Epithelial cell of prostate (primary cell): Measurements from ENCODE around the gene CCDC188.

Experiments used
- DNase-seq: peaks from one replicate; pipeline ENCODE4 v3.0.0-alpha.2; 2011; ENCODE audit warnings: low read depth, low spot score
- H3K27ac ChIP-seq: fragments of 450-650 bp; 2 replicates; pipeline ENCODE4 v1.5.1; 2017; ENCODE audit warnings: mild to moderate bottlenecking

The CCDC188 gene

DNA sequence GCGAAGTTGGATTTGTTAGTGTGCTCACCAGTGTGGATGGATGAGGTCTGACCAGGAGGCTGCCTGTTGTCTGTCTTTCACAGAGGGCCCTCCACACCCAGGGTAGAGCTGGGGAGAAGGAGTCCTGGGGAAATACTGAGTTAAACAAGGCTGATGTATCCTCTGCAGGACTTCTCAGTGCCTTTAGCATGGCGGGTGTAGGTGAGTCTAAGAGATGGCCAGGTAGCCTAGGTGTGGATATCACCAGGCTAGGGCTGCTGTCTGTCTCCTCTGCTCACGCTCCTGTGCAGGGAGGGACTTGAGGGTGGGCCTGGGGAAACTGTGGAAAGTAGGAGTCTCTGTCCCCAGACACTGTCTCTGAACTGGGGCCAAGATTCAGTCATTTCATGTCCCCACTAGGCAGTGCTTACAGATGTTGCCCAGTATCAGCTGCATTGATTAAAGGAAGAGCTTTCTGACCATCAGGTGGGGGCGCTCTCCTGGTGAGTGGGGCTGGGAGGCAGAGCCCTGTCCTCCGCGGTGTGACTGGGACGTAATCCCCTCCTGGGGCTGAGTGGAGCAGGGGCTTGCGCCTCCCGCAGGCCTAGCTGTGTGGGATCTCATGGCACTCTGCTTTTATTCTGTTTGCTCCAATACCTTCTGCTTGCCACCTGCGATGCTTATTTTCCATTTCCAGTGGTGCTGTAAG is 35.5 kb upstream of the CCDC188 start:
- H3K27ac ChIP-seq = no peak overlapping the region
- no peak for DNase-seq

DNA sequence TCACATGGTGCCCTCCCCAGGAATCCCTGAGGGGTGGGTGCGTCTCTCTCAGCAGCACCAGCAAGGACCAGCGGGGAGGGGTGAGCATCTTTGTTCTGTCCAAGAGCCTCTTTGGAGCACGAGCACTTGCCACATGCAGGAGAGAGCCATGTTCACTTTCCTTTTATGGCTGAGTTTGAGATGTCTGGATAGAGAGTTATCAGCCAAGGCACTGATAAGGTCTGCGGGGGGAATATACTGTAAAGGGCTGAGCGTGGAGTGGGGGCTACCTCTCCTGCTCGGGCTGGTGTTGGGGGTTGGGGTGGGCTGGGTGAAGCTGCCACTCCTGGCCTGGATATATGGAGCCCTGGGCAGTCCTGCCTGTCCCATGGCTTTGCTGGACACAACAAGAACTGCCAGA is 34.9 kb upstream of the CCDC188 start:
- H3K27ac ChIP-seq = no peak overlapping the region
- no peak for DNase-seq

DNA sequence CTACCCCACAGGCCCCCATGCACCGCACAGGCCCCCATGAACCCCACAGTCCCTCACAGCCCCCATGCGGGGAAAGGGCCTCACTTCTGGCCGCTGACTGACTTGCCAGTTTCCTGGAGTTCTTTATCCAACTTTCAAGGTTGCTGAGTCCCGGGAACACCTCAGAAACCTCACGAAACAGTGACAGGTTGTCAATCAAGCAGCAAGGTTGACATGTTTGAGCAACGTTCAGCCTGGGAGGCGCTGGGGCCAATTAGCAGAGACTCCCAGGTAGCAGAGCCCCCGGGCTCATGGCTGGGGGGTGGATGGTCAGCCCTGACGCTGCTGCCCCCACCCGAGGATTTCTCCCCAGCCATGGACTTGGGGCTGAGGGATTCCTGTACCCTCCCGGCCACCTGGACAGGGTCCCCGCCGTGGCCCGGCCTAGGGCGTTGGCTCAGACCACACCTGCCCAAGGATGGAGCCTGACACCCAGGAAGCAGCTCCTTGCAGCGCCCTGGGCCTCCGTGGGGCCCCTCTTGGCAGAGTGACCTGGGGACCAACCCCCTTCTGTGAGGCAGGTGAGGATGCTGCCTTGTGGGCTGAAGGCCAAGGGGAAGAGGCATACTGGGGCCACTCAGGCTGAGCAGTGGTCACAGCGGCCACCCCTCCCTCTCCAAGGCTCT is 33.8 kb upstream of the CCDC188 start:
- DNase-seq = no peak
- no peak overlapping the region for H3K27ac ChIP-seq

DNA sequence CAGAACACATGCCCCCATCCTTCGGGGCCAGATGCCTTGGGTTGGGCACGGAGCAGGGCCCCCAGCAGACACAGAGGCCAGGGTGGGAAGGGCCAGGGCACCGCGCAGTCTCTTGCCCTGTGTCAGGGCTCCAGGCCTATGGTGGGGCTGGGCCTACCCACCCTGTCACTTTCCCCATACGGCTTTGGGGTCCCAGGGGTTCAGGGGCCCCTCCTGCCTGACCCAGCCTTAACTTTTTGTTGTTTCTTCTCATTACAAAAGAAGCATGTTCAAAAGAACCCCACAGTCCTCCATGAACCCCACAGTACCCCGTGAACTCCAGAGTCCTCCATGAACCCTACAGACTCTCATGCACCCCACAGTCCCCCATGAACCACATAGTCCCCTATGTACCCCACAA is 33.0 kb upstream of the CCDC188 start:
- no peak overlapping the region for H3K27ac ChIP-seq
- no peak for DNase-seq

DNA sequence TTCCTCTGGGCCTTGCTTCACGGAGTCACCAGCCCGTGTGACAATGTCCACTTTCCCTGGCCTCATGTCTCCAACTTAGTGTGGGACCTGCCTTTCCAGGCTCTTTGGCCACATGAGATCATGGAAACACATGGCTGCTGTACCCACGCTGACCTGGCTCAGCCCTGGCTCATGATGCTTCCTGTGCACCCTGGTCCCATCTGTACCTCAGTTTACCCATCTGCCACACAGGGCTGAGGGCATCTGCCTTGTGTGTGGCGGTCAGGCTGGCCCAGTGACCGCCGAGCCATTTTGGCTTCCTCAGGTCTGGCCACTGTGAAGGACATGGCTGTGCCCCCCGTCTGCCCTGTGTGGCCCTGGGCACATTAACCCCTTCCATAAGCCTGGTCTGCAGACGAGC is 32.2 kb upstream of the CCDC188 start:
- DNase-seq = no peak
- no peak overlapping the region for H3K27ac ChIP-seq

DNA sequence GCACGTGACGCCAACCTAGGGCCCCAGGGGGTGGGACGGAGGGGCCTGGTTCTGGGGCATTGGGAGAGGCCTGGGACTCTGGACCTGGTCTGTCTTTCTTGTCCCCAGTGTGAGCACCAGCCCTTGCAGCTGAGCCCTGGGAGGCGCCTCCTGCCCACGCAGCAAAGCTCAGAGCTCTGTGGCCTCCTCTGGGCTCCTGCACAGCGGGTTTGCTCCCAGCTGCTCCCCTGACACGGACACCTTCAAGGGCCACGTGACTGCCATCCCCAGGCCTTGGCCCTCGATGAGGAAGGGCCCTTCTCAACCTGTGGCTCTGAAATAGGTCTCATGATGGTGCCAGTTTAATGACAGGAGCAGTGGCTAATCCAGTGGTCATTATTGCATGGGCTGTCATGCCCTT is 31.5 kb upstream of the CCDC188 start:
- DNase-seq = no peak

DNA sequence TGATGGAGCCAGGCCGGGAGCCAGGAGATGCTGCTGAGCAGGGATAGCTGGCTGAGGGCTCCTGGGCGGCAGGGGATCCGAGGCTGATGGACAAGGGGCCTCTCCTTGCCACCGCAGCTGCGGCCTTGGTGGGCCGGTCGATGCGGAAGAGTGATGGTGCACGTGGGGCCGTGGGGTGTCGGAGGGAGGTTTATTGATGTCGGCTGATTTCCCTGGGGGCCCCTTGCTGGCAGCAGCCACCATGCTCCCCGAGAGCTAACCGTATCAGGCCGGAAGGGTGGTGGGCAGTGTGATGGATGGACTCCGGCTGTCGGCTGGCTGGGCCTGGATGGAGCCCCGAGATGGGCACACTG is 31.0 kb upstream of the CCDC188 start:
- DNase-seq = no peak
- no peak overlapping the region for H3K27ac ChIP-seq

More for the DNA sequence above, 31.5 kb upstream of the CCDC188 start:
- no peak overlapping the region for H3K27ac ChIP-seq

DNA sequence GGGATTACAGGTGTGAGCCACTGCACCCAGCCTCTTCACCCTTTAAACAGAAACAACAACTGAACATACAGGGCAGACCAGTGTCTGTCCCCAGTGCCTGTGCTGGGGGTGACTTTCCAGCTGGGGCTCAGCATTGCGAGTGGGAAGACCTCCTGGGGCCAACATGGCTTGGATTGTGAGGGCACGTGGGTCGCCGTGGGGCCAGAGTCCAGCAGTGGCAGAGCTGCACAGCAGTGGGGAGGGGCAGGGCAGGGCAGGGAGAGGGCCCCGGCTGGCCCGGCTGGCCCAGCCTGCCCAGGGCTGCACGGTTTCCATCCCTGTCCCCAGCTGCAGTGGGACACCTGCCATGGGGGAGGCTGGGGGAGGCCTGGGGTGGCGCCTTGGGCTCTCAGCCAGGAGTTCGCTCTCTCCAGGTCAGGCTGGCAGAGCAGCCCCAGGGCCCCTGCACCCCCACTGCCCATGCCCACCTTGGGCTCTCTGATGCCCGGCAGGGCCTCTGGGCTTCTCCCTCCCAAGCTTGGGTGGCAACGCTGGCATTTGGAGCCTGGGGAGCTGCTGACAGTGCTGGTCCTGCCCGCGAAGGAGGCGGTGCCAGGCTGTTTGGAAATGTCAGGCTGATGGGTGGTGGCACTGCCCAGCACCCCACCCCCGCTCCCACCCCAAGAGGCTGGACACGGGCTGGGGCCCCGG is 30.5 kb upstream of the CCDC188 start:
- no peak for DNase-seq
- no peak overlapping the region for H3K27ac ChIP-seq

DNA sequence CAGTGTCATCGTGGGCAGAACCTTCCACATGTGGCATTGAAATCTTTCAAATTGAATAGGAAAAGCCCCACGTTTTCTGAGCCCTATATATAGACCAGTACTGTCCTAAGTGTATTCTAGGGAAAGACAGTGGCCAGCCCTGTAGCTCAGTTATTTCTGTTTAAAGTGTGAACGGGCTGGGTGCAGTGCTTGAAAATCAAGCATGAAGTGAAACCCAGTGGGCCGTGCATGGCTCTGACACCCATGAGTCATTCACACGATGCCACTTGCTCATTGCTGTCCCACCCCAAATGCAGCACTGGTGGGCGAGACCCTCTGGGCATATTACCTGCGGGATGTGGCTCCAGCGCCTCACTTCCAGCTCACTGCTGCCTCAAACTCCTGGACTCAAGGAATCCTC is 29.8 kb upstream of the CCDC188 start:
- no peak overlapping the region for H3K27ac ChIP-seq
- no peak for DNase-seq

DNA sequence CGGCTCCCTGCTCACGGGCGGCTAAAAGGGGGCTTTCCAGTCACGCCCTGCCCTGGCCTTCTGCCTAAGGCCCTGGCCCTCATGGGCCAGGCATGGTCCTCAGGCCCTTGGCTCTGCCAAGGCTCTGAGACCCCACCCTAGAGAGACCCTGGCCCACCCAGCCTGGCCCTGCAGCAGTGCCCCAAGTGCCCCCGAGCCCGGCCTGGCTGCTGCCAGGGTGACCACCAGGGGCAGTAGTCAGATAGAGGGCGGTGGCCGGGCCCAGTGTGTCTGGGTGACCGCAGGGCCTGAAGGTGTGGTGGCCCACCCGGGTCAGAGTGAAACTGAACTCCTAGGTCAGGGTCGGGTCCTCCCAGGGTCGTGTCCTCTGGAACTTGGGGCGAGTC is 29.4 kb upstream of the CCDC188 start:
- no peak for DNase-seq
- no peak overlapping the region for H3K27ac ChIP-seq

DNA sequence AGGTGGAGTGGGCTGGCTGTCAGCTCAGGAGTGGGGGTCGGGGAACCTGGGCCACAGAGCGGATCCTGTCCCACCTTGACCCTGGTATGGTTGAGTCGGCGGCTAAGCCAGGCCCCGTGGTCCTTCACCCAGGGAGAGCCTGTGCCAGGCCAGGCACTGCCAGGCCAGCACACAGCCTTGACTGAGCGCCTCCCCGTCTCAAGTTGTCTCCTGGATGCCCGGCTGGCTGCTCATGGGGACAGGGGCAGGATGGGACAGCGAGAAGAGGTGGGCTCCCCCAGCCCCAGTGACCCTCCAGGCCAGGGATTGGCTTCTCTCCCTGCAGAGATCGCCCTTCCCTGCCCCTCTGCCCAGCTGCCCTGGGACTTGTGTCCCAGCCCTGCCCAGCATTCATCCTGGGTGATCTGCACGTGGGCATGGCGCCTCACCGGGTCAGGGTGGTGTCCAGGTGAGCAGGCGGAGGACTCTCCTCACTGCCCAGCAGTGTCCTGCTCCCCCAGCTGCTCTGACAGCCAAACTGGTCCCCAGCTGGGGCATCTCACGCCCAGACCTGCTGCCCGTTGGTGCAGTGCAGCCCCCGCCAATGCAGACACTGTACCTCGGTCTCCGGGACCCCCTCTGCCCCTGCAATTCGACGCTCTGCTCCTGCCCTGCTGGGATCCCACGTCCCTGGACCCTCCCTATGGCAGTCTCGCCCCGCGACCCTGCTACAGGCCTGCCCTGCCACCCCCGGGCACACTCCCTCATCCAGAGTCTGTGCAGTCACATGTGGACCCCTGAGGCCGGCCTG is 28.8 kb upstream of the CCDC188 start:
- DNase-seq = no peak
- no peak overlapping the region for H3K27ac ChIP-seq

DNA sequence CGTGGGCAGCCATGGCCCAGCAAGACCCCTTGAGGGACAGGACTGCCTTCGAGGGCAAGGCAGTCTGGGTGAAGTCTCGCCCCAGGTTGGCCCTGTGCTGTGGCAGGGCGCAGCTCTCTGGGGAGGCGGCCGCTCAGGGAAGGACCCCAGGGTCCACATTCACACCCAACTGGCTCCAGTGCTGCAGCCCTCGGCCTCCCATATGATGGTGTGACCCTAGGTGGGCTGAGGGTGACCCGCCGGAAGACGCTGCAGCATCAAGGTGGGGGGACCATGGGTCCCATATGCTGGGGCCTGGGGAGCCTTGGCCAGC is 28.0 kb upstream of the CCDC188 start:
- no peak for DNase-seq

DNA sequence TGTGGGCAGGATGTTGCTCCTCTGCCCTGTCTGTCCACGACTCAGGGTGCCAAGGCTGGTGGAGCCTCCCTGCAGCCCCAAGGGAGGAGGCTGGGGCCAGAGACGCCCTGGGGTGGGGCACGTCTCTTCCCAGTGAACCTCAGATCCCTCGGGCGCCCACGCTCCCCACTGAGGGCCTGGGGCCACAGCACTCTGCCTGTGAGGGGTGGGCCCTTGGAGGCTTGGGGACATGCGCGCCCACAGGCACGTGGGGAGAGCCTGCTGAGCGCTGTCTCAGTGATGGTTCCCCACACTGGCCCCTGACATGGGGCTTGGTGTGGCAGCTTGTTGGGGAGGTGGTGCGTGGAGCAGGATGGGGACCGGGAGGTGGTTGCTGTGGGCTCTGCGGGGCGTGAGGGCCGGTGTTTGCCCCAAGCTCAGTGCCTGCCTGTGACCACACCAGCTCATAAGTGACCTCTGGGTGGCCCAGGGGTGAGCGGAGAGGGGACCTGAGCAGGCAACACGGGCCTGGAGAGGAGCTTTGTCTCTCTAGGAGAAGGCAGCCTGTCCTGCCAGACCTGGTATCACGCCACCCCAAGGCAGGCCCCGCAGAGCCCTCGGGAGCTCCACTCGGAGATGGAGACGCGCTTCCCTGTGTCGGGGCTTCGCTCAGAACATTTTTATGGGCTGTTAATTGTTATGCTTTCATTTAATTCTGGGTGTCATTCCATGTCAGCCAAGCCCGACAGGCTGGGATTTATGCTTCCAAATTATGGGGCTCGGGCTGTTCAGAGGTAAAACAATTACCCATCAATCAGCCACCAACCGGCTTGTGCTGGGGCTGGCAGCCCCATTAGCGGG is 27.4 kb upstream of the CCDC188 start:
- DNase-seq = no peak
- no peak overlapping the region for H3K27ac ChIP-seq

More for the DNA sequence above, 28.0 kb upstream of the CCDC188 start:
- H3K27ac ChIP-seq = no peak overlapping the region

DNA sequence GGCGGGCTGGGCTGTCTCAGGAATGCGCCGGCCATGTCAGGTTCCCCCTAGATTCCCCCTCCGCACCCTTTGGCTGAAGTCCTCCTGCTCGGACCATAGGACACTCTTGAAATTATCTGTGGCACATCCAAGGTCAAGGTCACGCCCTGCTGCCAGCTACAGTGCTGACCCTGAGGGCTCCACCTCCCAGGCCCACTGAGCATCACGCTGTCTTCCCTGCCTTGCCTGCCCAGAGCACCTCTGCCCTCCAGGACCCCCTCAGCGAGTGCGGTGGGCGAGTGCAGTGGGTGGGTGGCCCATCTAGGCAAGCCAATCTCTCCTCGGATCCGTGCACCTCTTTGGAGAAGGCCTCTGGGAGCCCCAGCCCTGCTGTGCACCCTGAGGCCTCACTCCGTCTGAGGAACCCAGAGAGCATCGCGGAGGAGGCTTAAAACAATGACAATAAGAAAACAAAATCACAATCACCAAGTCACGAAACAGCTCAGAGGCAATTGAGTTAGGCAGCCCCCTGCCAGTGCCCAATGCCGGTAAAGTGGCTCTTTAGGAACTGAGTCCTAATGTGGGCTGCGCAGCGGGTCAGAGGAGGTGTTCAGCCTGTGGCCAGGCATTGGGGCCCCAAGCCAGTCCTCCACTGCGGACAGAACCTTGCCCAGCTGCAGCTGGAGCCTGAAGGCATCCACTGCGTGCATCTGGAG is 26.5 kb upstream of the CCDC188 start:
- no peak overlapping the region for H3K27ac ChIP-seq
- no peak for DNase-seq

DNA sequence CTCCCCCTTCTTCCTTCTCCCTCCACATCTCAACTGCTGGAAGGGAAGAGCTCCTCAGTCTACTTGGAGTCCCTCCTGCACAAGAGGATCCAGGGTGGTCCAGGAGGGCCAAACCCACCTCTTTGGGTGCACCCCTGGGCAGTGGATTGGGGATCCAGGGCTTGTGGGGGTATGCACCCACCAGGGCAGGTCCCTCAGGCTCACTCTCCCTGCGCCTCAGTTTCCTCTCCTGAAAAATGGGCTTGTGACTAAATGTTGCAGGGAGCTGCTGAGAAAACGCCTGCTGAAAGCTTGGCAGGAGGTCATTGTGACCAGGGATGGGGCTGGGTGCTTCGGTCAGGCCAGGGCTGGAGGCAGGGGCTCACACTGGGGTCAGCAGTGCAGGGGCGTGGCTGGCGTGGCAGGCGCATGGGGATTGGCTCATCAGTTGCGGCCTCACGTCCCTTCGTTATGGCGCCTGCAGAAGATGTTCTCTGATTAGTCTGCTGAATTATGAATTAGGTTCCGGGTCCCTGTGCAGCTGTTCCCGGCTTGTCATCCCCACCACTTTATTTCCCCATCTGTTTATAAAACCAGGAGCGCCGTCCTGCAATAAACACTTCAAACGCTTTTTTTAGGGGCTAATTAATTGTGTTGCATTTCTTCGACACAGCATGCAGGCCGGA is 25.7 kb upstream of the CCDC188 start:
- no peak for DNase-seq
- H3K27ac ChIP-seq = no peak overlapping the region

DNA sequence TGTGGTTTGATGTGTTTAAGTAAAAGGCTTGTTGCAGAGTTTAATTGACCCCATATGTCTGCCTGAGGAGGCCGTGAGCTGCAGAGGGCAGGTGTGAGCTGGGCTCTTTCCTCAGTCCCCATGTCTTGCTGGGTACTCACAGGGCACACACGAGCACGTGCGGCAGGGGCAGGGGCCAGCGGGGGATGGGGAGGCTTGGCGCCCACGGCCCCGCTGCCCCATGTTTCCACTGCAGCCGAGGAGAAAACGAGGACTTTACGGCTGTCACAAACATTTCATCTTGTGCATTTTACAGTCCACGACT is 24.7 kb upstream of the CCDC188 start:
- no peak for DNase-seq
- H3K27ac ChIP-seq = no peak overlapping the region

DNA sequence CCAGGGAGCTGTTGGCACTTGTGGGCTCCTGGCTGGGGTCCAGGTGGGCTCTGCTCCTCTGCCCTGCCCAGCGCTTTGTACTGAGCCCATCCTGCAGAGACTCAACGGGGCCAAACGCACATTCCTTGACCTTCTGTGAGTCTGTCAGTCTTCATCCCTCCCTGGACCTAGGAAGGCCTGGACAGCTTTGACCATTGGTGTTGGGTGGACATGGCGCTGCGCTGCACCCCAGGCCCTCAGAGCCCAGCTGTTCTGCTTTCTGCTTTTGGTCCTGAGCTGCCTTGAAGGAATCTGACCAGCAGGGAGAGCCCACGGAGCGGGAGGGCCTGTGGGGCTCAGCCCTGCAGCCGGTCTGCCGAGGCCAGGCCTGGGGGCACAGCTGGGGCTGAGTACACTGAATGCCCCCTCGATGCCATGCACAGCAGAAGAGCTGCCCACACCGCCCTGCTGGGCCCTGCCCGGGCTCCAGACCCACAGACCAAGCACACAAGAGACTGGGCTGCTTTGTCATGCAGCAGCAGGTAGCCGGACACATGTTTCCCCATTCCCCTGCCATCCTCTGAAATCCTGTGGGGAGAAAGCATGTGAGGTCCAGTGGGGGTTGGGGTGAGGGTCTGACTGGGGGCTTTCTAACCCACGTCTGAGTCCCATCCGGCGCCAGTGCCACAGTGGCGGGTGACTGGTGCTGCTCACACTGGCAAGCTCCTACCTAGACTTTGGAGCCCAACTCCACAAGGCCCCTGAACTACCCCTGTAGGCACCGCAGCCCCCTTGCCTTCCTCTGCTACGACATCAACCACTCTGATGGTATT is 24.1 kb upstream of the CCDC188 start:
- no peak for DNase-seq
- no peak overlapping the region for H3K27ac ChIP-seq

DNA sequence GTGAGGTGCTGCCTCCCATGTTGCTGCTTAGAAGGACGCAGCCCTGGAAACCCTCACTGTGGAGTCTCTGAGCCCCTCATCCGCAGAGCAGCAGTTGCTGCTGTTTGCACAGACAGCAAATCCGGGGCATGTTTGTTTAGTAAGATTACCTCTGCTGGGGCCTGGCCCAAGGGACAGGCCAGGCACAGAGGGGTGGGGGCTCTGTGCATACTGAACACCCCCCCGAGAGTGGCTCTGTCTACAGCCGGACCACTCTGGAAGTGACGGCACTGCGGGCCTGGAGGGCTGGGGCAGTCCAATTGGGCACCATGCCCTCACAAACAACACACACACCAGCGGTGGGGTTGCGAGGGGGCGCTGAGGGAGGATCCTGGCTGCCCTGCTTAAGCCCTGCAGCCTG is 22.9 kb upstream of the CCDC188 start:
- H3K27ac ChIP-seq = no peak overlapping the region
- DNase-seq = no peak

DNA sequence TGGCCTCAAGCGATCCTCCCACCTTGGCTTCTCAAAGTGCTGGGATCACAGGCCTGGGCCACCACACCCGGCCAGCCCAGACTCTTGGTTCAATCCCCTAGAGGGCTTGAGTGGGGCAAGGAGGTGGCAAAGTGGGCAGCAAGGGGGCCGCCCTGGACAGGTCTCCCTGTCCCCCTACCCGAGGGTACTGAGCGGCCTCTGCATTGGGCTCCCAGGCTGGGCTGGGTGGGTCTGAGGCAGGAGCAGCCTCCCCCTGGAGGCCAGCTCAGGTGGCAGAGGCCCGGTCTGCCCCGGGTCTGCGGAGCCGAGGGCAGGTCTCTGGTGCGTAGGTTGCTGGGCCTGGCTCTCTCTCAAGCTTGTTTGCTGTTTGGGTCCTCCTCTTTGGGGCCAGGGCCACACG is 22.4 kb upstream of the CCDC188 start:
- DNase-seq = no peak
- H3K27ac ChIP-seq = no peak overlapping the region
